Trophoblast cell (in vitro differentiated cells and primary cell): ENCODE measurements around the gene DNM3.

Experiments used
- DNase-seq, 2 donors: peaks; one replicate each; pipeline ENCODE4 v3.0.0-alpha.2; 2016
- H2AFZ ChIP-seq: 2 replicates; pipeline ENCODE4 v1.6.1; 2013; ENCODE audit warnings: low read length, moderate library complexity, mild to moderate bottlenecking; ENCODE audit not compliant: insufficient read depth, poor library complexity
- H2AK5ac ChIP-seq: 2 replicates; pipeline ENCODE4 v1.6.1; 2013; ENCODE audit warnings: mild to moderate bottlenecking, low read length
- H2BK120ac ChIP-seq: 2 replicates; pipeline ENCODE4 v1.6.1; 2013; ENCODE audit warnings: low read length, mild to moderate bottlenecking, moderate library complexity; ENCODE audit not compliant: insufficient read depth, poor library complexity
- H2BK12ac ChIP-seq: 2 replicates; pipeline ENCODE4 v1.6.1; 2013; ENCODE audit warnings: mild to moderate bottlenecking, low read length, moderate library complexity
- H2BK5ac ChIP-seq: 2 replicates; pipeline ENCODE4 v1.6.1; 2013; ENCODE audit warnings: low read length, low read depth, moderate library complexity, mild to moderate bottlenecking; ENCODE audit not compliant: poor library complexity
- H3K14ac ChIP-seq: 2 replicates; pipeline ENCODE4 v1.6.1; 2013; ENCODE audit warnings: mild to moderate bottlenecking, low read length
- H3K18ac ChIP-seq: 2 replicates; pipeline ENCODE4 v1.6.1; 2013; ENCODE audit warnings: mild to moderate bottlenecking, low read length
- H3K23ac ChIP-seq: 2 replicates; pipeline ENCODE4 v1.6.1; 2013; ENCODE audit warnings: low read length
- H3K27ac ChIP-seq: 2 replicates; pipeline ENCODE4 v1.5.1; 2013; ENCODE audit warnings: low read depth, mild to moderate bottlenecking, inconsistent platforms, low read length, moderate library complexity
- H3K27me3 ChIP-seq: 2 replicates; pipeline ENCODE4 v1.6.1; 2013; ENCODE audit warnings: inconsistent platforms, mild to moderate bottlenecking, low read length, moderate library complexity; ENCODE audit not compliant: insufficient read depth
- H3K36me3 ChIP-seq, 2 experiments: 1 replicate in 1 of 2; 2 replicates in 1 of 2; pipeline ENCODE4 v1.6.1; 2013; ENCODE audit warnings: low read length in 2 of 2, mild to moderate bottlenecking in 2 of 2, moderate library complexity in 1 of 2; ENCODE audit not compliant: insufficient read depth in 2 of 2, control insufficient read depth in 1 of 2
- H3K4ac ChIP-seq: 2 replicates; pipeline ENCODE4 v1.6.1; 2013; ENCODE audit warnings: low read depth, mild to moderate bottlenecking, low read length, moderate library complexity
- H3K4me1 ChIP-seq, 2 experiments: 1 replicate in 1 of 2; 2 replicates in 1 of 2; pipeline ENCODE4 v1.6.1; 2013; ENCODE audit warnings: low read length in 2 of 2, mild to moderate bottlenecking in 2 of 2, moderate library complexity in 1 of 2; ENCODE audit not compliant: insufficient read depth in 2 of 2, control insufficient read depth in 1 of 2
- H3K4me2 ChIP-seq: 2 replicates; pipeline ENCODE4 v1.6.1; 2013; ENCODE audit warnings: inconsistent platforms, mild to moderate bottlenecking, low read length, moderate library complexity
- H3K4me3 ChIP-seq: 2 replicates; pipeline ENCODE4 v1.5.1; 2013; ENCODE audit warnings: mild to moderate bottlenecking, low read depth, low read length, inconsistent platforms
- H3K79me1 ChIP-seq: one replicate; pipeline ENCODE4 v1.6.1; 2013; ENCODE audit warnings: low read length
- H3K79me2 ChIP-seq: 2 replicates; pipeline ENCODE4 v1.6.1; 2013; ENCODE audit warnings: low read length, mild to moderate bottlenecking; ENCODE audit not compliant: control insufficient read depth, insufficient read depth, poor library complexity
- H3K9ac ChIP-seq: 2 replicates; pipeline ENCODE4 v1.6.1; 2013; ENCODE audit warnings: mild to moderate bottlenecking, low read length
- H3K9me3 ChIP-seq: 2 replicates; pipeline ENCODE4 v1.6.1; 2013; ENCODE audit warnings: low read depth, mild to moderate bottlenecking, control low read depth, inconsistent platforms, low read length; ENCODE audit not compliant: insufficient read depth
- H4K12ac ChIP-seq: 2 replicates; pipeline ENCODE4 v1.6.1; 2013; ENCODE audit warnings: low read depth, mild to moderate bottlenecking, low read length, moderate library complexity
- H4K8ac ChIP-seq: 2 replicates; pipeline ENCODE4 v1.6.1; 2013; ENCODE audit warnings: low read depth, mild to moderate bottlenecking, low read length, moderate library complexity
- H4K91ac ChIP-seq: one replicate; pipeline ENCODE4 v1.6.1; 2013; ENCODE audit warnings: low read depth, mild to moderate bottlenecking, low read length, moderate library complexity
- WGBS: extraction: QIAGEN DNeasy Blood & Tissue Kit; methylation state at CpG from one replicate; pipeline ENCODE4 v1.1.7; 2013; ENCODE audit warnings: missing lambda C conversion rate; ENCODE audit not compliant: insufficient read length, insufficient coverage; ENCODE audit errors: extremely low coverage; 5-methylcytosine and 5-hydroxymethylcytosine counted together

The DNM3 gene

GRCh38 chr1:172277275-172277674 is 436.0 kb downstream of the DNM3 start:
- Histone ChIP-seq H2BK120ac (no peak overlapping the region), H2AK5ac (no peak overlapping the region), H2AFZ (no peak overlapping the region), H3K9me3 (no peaks in the 10 kb centered on the region), H3K79me2 (no peaks in the 10 kb centered on the region), H3K18ac (no peak overlapping the region), H3K4me1 (peaks cover 0 to 2% of the 10 kb centered on the region in 2 experiments), H4K91ac (no peak overlapping the region), H3K9ac (no peak overlapping the region), H3K36me3 (no peaks in the 10 kb centered on the region), H3K4me3 (no peak overlapping the region), H3K4me2 (no peak overlapping the region), H3K4ac (no peak overlapping the region), H3K23ac (no peak overlapping the region), H3K27me3 (no peaks in the 10 kb centered on the region), H2BK12ac (no peak overlapping the region), H2BK5ac (no peak overlapping the region), H3K27ac (no peak overlapping the region), H3K79me1 (peaks cover 3% of the 10 kb centered on the region), H4K8ac (no peak overlapping the region), H3K14ac (no peak overlapping the region), H4K12ac (no peak overlapping the region)
- DNase-seq, result no peak
- no CpG with 5 or more reads among the region's 1 CpG for WGBS

- Histone ChIP-seq H4K91ac (no peak overlapping the region), H3K9me3 (no peaks in the 10 kb centered on the region), H3K4me2 (no peak overlapping the region), H3K23ac (no peak overlapping the region), H2AK5ac (no peak overlapping the region), H3K4me1 (peaks cover 0 to 2% of the 10 kb centered on the region in 2 experiments), H3K18ac (no peak overlapping the region), H3K79me1 (peaks cover 3% of the 10 kb centered on the region), H4K12ac (no peak overlapping the region), H3K9ac (no peak overlapping the region), H2AFZ (no peak overlapping the region), H4K8ac (no peak overlapping the region), H3K14ac (no peak overlapping the region), H3K36me3 (no peaks in the 10 kb centered on the region), H3K4ac (no peak overlapping the region), H2BK120ac (no peak overlapping the region), H3K27ac (no peak overlapping the region), H2BK5ac (no peak overlapping the region), H3K27me3 (no peaks in the 10 kb centered on the region), H3K79me2 (no peaks in the 10 kb centered on the region), H2BK12ac (no peak overlapping the region), H3K4me3 (no peak overlapping the region)
- WGBS, result no CpG with 5 or more reads among the region's 1 CpG
- no peak for DNase-seq
Measured at GRCh38 chr1:172277989-172278388, 436.7 kb downstream of the DNM3 start.

GRCh38 chr1:172278478-172278877 is 437.2 kb downstream of the DNM3 start:
- no peak overlapping the region for H2AK5ac ChIP-seq
- no peak overlapping the region for H3K27ac ChIP-seq
- no peak overlapping the region for H3K23ac ChIP-seq
- no peak overlapping the region for H4K91ac ChIP-seq
- H2BK120ac ChIP-seq, result no peak overlapping the region
- no peak overlapping the region for H2BK12ac ChIP-seq
- H3K14ac ChIP-seq, result no peak overlapping the region
- H3K4me2 ChIP-seq, result no peak overlapping the region
- H3K4ac ChIP-seq, result no peak overlapping the region
- H3K79me2 ChIP-seq, result no peaks in the 10 kb centered on the region
- no peak overlapping the region for H2BK5ac ChIP-seq
- no peak overlapping the region for H2AFZ ChIP-seq
- no peak overlapping the region for H4K8ac ChIP-seq
- H3K18ac ChIP-seq, result no peak overlapping the region
- no peak for DNase-seq
- no peak overlapping the region for H3K9ac ChIP-seq
- H4K12ac ChIP-seq, result no peak overlapping the region
- H3K4me3 ChIP-seq, result no peak overlapping the region
- peaks cover 3% of the 10 kb centered on the region for H3K79me1 ChIP-seq
- no peaks in the 10 kb centered on the region for H3K36me3 ChIP-seq
- no CpG with 5 or more reads among the region's 1 CpG for WGBS
- peaks cover 0 to 2% of the 10 kb centered on the region in 2 experiments for H3K4me1 ChIP-seq
- H3K27me3 ChIP-seq, result no peaks in the 10 kb centered on the region
- H3K9me3 ChIP-seq, result no peaks in the 10 kb centered on the region

GRCh38 chr1:172279939-172280636 is 438.8 kb downstream of the DNM3 start:
- no peaks in the 10 kb centered on the region for H3K9me3 ChIP-seq
- H3K79me1 ChIP-seq, result peaks cover 3% of the 10 kb centered on the region
- no peaks in the 10 kb centered on the region for H3K27me3 ChIP-seq
- H4K12ac ChIP-seq, result no peak overlapping the region
- H3K4me1 ChIP-seq, result peaks cover 0 to 2% of the 10 kb centered on the region in 2 experiments
- no peak overlapping the region for H2AK5ac ChIP-seq
- H3K4ac ChIP-seq, result no peak overlapping the region
- H4K8ac ChIP-seq, result no peak overlapping the region
- H3K79me2 ChIP-seq, result no peaks in the 10 kb centered on the region
- no peak overlapping the region for H4K91ac ChIP-seq
- H3K27ac ChIP-seq, result no peak overlapping the region
- no peak overlapping the region for H3K18ac ChIP-seq
- H3K4me2 ChIP-seq, result no peak overlapping the region
- H2AFZ ChIP-seq, result no peak overlapping the region
- no peak overlapping the region for H3K23ac ChIP-seq
- no peak overlapping the region for H3K14ac ChIP-seq
- no peak overlapping the region for H3K9ac ChIP-seq
- H2BK12ac ChIP-seq, result no peak overlapping the region
- no peak overlapping the region for H2BK5ac ChIP-seq
- WGBS, result no CpG with 5 or more reads among the region's 4 CpGs
- H3K4me3 ChIP-seq, result no peak overlapping the region
- H2BK120ac ChIP-seq, result no peak overlapping the region
- DNase-seq, result no peak
- no peaks in the 10 kb centered on the region for H3K36me3 ChIP-seq
